KMS-11 (cell line): ENCODE results near the gene NAV2.

Experiments used
- H2AFZ ChIP-seq: fragments of 200-600 bp; sonication (generic); 2 replicates; pipeline ENCODE4 v1.6.1; 2016; ENCODE audit warnings: antibody characterized with exemption, mixed run types, low read depth
- H3K27ac ChIP-seq: fragments of 200-600 bp; sonication (generic); 2 replicates; pipeline ENCODE4 v1.6.1; 2016; ENCODE audit warnings: mild to moderate bottlenecking, mixed run types
- H3K27me3 ChIP-seq: fragments of 200-600 bp; sonication (generic); 2 replicates; pipeline ENCODE4 v1.6.1; 2017; ENCODE audit warnings: mild to moderate bottlenecking, low read depth, mixed run types, moderate library complexity; ENCODE audit not compliant: insufficient read depth
- H3K36me3 ChIP-seq: fragments of 200-600 bp; sonication (generic); 2 replicates; pipeline ENCODE4 v1.6.1; 2017; ENCODE audit warnings: mild to moderate bottlenecking, mixed run types; ENCODE audit not compliant: insufficient read depth
- H3K4me1 ChIP-seq: fragments of 200-600 bp; sonication (generic); 2 replicates; pipeline ENCODE4 v1.6.1; 2016; ENCODE audit warnings: mild to moderate bottlenecking, low read depth, mixed run types; ENCODE audit not compliant: poor library complexity, severe bottlenecking
- H3K4me2 ChIP-seq: fragments of 200-600 bp; sonication (generic); 2 replicates; pipeline ENCODE4 v1.7.0; 2016; ENCODE audit warnings: mild to moderate bottlenecking, mixed run types
- H3K4me3 ChIP-seq: fragments of 200-600 bp; sonication (generic); IDR thresholded peaks from 2 replicates; pipeline ENCODE4 v1.6.1; 2017; ENCODE audit warnings: low read depth, low read length, mixed read lengths; ENCODE audit not compliant: insufficient read depth
- H3K79me2 ChIP-seq: fragments of 200-600 bp; sonication (generic); 2 replicates; pipeline ENCODE4 v1.6.1; 2016; ENCODE audit warnings: low read depth, mixed run types; ENCODE audit not compliant: insufficient read depth
- H3K9ac ChIP-seq: fragments of 200-600 bp; sonication (generic); 2 replicates; pipeline ENCODE4 v1.6.1; 2016; ENCODE audit warnings: mild to moderate bottlenecking, mixed run types
- H4K20me1 ChIP-seq: fragments of 200-600 bp; sonication (generic); 2 replicates; pipeline ENCODE4 v1.6.1; 2016; ENCODE audit warnings: mild to moderate bottlenecking, mixed run types; ENCODE audit not compliant: insufficient read depth
- CTCF ChIP-seq: fragments of 200-600 bp; sonication (generic); conservative IDR thresholded peaks from 2 replicates; pipeline ENCODE4 v1.6.1; 2017; ENCODE audit warnings: low read depth, mild to moderate bottlenecking, antibody characterized with exemption, low read length, moderate library complexity, mixed read lengths

NAV2 gene

GRCh38 chr11:19852288-19852687 is 139.7 kb downstream of the NAV2 start:
- TF ChIP-seq CTCF: no peak
- no peaks in the 10 kb centered on the region for H4K20me1 ChIP-seq
- H3K4me2 ChIP-seq: no peak overlapping the region
- H3K27me3 ChIP-seq: no peaks in the 10 kb centered on the region
- H3K4me3 ChIP-seq: no peak overlapping the region
- H3K9ac ChIP-seq: no peak overlapping the region
- no peak overlapping the region for H3K27ac ChIP-seq
- H3K4me1 ChIP-seq: no peaks in the 10 kb centered on the region
- H3K79me2 ChIP-seq: no peaks in the 10 kb centered on the region
- H2AFZ ChIP-seq: no peak overlapping the region
- no peaks in the 10 kb centered on the region for H3K36me3 ChIP-seq

- Histone ChIP-seq H3K4me2 (no peak overlapping the region), H3K9ac (no peak overlapping the region), H3K4me1 (no peaks in the 10 kb centered on the region), H3K4me3 (no peak overlapping the region), H3K36me3 (no peaks in the 10 kb centered on the region), H3K79me2 (no peaks in the 10 kb centered on the region), H4K20me1 (no peaks in the 10 kb centered on the region), H2AFZ (no peak overlapping the region), H3K27ac (no peak overlapping the region), H3K27me3 (no peaks in the 10 kb centered on the region)
- TF ChIP-seq CTCF: no peak
These were observed 140.4 kb downstream of the NAV2 start for GRCh38 chr11:19853016-19853415.

GRCh38 chr11:19853920-19854319 is 141.3 kb downstream of the NAV2 start:
- H3K9ac ChIP-seq: no peak overlapping the region
- H4K20me1 ChIP-seq: no peaks in the 10 kb centered on the region
- no peaks in the 10 kb centered on the region for H3K4me1 ChIP-seq
- H2AFZ ChIP-seq: no peak overlapping the region
- H3K36me3 ChIP-seq: no peaks in the 10 kb centered on the region
- H3K4me2 ChIP-seq: no peak overlapping the region
- H3K4me3 ChIP-seq: no peak overlapping the region
- H3K27ac ChIP-seq: no peak overlapping the region
- H3K79me2 ChIP-seq: no peaks in the 10 kb centered on the region
- no peak for TF ChIP-seq CTCF
- H3K27me3 ChIP-seq: no peaks in the 10 kb centered on the region

GRCh38 chr11:19861171-19861570 is 148.5 kb downstream of the NAV2 start:
- Histone ChIP-seq H3K4me3 (no peak overlapping the region), H3K27ac (no peak overlapping the region), H3K79me2 (no peaks in the 10 kb centered on the region), H3K4me1 (no peaks in the 10 kb centered on the region), H2AFZ (no peak overlapping the region), H4K20me1 (no peaks in the 10 kb centered on the region), H3K27me3 (no peaks in the 10 kb centered on the region), H3K4me2 (no peak overlapping the region), H3K36me3 (no peaks in the 10 kb centered on the region), H3K9ac (no peak overlapping the region)
- TF ChIP-seq CTCF: no peak

GRCh38 chr11:19862091-19862490 is 149.5 kb downstream of the NAV2 start:
- Histone ChIP-seq H3K36me3 (no peaks in the 10 kb centered on the region), H3K4me1 (no peaks in the 10 kb centered on the region), H3K9ac (no peak overlapping the region), H3K27me3 (no peaks in the 10 kb centered on the region), H2AFZ (no peak overlapping the region), H3K27ac (no peak overlapping the region), H3K79me2 (no peaks in the 10 kb centered on the region), H3K4me3 (no peak overlapping the region), H3K4me2 (no peak overlapping the region), H4K20me1 (no peaks in the 10 kb centered on the region)
- no peak for TF ChIP-seq CTCF
